SK-N-MC (cell line): Measurements from ENCODE around the gene PIK3R2.

ENCODE experiments used
- EZH2 ChIP-seq: fragments of 200-600 bp; sonication (generic); IDR thresholded peaks from one replicate; pipeline ENCODE4 v1.6.1; 2017; ENCODE audit warnings: antibody characterized with exemption
- POLR2AphosphoS5 ChIP-seq: IDR thresholded peaks from 2 replicates; pipeline ENCODE4 v1.6.1; 2012; ENCODE audit warnings: mild to moderate bottlenecking, low read depth, low read length, borderline replicate concordance

DNA sequence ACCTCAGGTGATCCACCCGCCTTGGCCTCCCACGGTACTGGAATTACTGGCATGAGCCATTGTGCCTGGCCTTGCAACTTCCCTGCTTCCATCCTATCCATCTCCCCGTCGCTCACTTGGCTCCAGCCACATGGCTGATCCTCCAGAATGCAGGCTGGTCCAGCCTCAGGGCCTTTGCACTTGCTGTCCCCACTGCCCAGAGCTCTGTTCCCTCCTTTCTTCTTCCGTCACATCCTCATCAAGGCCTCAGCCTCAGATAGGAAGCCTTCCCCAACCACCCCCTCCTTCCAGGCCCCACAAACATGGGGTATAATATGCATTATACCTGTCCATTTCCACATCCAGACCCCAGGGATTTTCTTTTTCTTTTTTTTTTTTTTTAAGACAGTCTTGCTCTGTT, 39.1 kb upstream of the PIK3R2 start:
- TF ChIP-seq EZH2 (no peak), POLR2AphosphoS5 (no peak)
